GM23338 (cell line): Measurements from ENCODE around the gene GMPR. TPM values are rescaled to one million over a fixed set of nuclear protein-coding genes. Genes with fewer than 3 reads are reported as not detected.

Experiments
- ATAC-seq: fragments of 200-7000 bp; cut with Tn5 transposase; 3 replicates; pipeline ENCODE4 v1.9.1; 2020
- DNase-seq: peaks from one replicate; pipeline ENCODE4 v3.0.0-alpha.2; 2015; ENCODE audit warnings: low spot score
- H2AFZ ChIP-seq: fragments of 200-600 bp; sonication (generic); 2 replicates; pipeline ENCODE4 v1.8.0; 2016; ENCODE audit warnings: antibody characterized with exemption, mild to moderate bottlenecking, moderate library complexity
- H3F3A ChIP-seq: fragments of 200-600 bp; sonication (generic); replicated peaks from 2 replicates; pipeline ENCODE4 v1.8.0; 2017; ENCODE audit warnings: antibody characterized with exemption, mixed run types, low read depth
- H3K27ac ChIP-seq: fragments of 200-600 bp; sonication (generic); 2 replicates; pipeline ENCODE4 v1.6.1; 2016; ENCODE audit warnings: low read depth
- H3K27me3 ChIP-seq: fragments of 200-600 bp; sonication (generic); 2 replicates; pipeline ENCODE4 v1.8.0; 2016; ENCODE audit warnings: mild to moderate bottlenecking, mixed run types, moderate library complexity; ENCODE audit not compliant: insufficient read depth
- H3K36me3 ChIP-seq: fragments of 200-600 bp; sonication (generic); 2 replicates; pipeline ENCODE4 v1.8.0; 2016; ENCODE audit warnings: mild to moderate bottlenecking; ENCODE audit not compliant: insufficient read depth
- H3K4me1 ChIP-seq: fragments of 200-600 bp; sonication (generic); 2 replicates; pipeline ENCODE4 v1.8.0; 2016; ENCODE audit warnings: mild to moderate bottlenecking, moderate library complexity; ENCODE audit not compliant: insufficient read depth
- H3K4me2 ChIP-seq: fragments of 200-600 bp; sonication (generic); 2 replicates; pipeline ENCODE4 v1.7.1; 2017; ENCODE audit warnings: mixed run types
- H3K4me3 ChIP-seq: fragments of 200-600 bp; sonication (generic); 2 replicates; pipeline ENCODE4 v1.6.1; 2016; ENCODE audit warnings: mixed run types
- H3K79me2 ChIP-seq: fragments of 200-600 bp; sonication (generic); replicated peaks from 2 replicates; pipeline ENCODE4 v1.8.0; 2017; ENCODE audit warnings: mild to moderate bottlenecking; ENCODE audit not compliant: insufficient read depth
- H3K9me2 ChIP-seq: fragments of 200-600 bp; sonication (generic); 2 replicates; pipeline ENCODE4 v1.8.0; 2017; ENCODE audit not compliant: insufficient read depth
- H4K20me1 ChIP-seq: fragments of 200-600 bp; sonication (generic); replicated peaks from 2 replicates; pipeline ENCODE4 v1.8.0; 2017; ENCODE audit warnings: mild to moderate bottlenecking; ENCODE audit not compliant: insufficient read depth
- H3K27ac Mint-ChIP-seq: 2 replicates; pipeline ENCODE4 v1.8.0; 2020; ENCODE audit warnings: inconsistent platforms, mild to moderate bottlenecking, moderate library complexity, mixed read lengths
- H3K27me3 Mint-ChIP-seq: 3 replicates; pipeline ENCODE4 v1.8.0; 2022; ENCODE audit warnings: low read depth, mild to moderate bottlenecking, moderate library complexity, mixed read lengths, inconsistent platforms; ENCODE audit not compliant: insufficient read depth, poor library complexity
- H3K36me3 Mint-ChIP-seq: 3 replicates; pipeline ENCODE4 v1.8.0; 2021; ENCODE audit warnings: low read depth, mild to moderate bottlenecking, inconsistent platforms, moderate library complexity, mixed read lengths
- H3K4me1 Mint-ChIP-seq: 3 replicates; pipeline ENCODE4 v1.8.0; 2020; ENCODE audit warnings: mild to moderate bottlenecking, inconsistent platforms, mixed read lengths
- H3K4me3 Mint-ChIP-seq: 3 replicates; pipeline ENCODE4 v1.8.0; 2021; ENCODE audit warnings: moderate library complexity, mild to moderate bottlenecking, inconsistent platforms, mixed read lengths
- H3K9me3 Mint-ChIP-seq: 3 replicates; pipeline ENCODE4 v1.8.0; 2020; ENCODE audit warnings: moderate library complexity, mild to moderate bottlenecking, inconsistent platforms, mixed read lengths
- CREB1 ChIP-seq: fragments of 250-450 bp; sonication (Bioruptor Pico); IDR thresholded peaks from 2 replicates; pipeline ENCODE4 v1.5.0; 2020; ENCODE audit warnings: low read depth, mild to moderate bottlenecking, moderate library complexity
- EZH2 ChIP-seq: fragments of 200-600 bp; sonication (generic); IDR thresholded peaks from one replicate; pipeline ENCODE4 v1.8.0; 2017; ENCODE audit warnings: antibody characterized with exemption, mild to moderate bottlenecking, low read depth; ENCODE audit not compliant: unreplicated experiment
- JUNB ChIP-seq: IDR thresholded peaks from one replicate; pipeline ENCODE4 v1.6.1; 2016; ENCODE audit warnings: antibody characterized with exemption; ENCODE audit not compliant: unreplicated experiment
- NANOG ChIP-seq: IDR thresholded peaks from 2 replicates; pipeline ENCODE4 v1.6.1; 2016; ENCODE audit warnings: antibody characterized with exemption, borderline replicate concordance
- POLR2AphosphoS5 ChIP-seq: IDR thresholded peaks from 2 replicates; pipeline ENCODE4 v1.6.1; 2016; ENCODE audit warnings: antibody characterized with exemption, low read depth
- STAT1 ChIP-seq: IDR thresholded peaks from one replicate; pipeline ENCODE4 v1.6.1; 2016; ENCODE audit warnings: antibody characterized with exemption; ENCODE audit not compliant: unreplicated experiment
- ZNF114 ChIP-seq: fragments of 250-450 bp; sonication (Bioruptor Pico); IDR thresholded peaks from 2 replicates; pipeline ENCODE4 v1.5.0; 2020; ENCODE audit warnings: mild to moderate bottlenecking, moderate library complexity
- ZNF331 ChIP-seq: fragments of 250-450 bp; sonication (Bioruptor Pico); IDR thresholded peaks from 2 replicates; pipeline ENCODE4 v1.5.0; 2020; ENCODE audit warnings: low read depth, mild to moderate bottlenecking, moderate library complexity
- polyA plus RNA-seq: library from polyadenylated mRNA; unstranded; fragments of >200 nt; fragmentation: Nextera tagmentation; extraction: Ambion mirVana; gene quantifications from 2 replicates; pipeline ENCODE4 v1.2.1, GENCODE V29; 2016
- total RNA-seq: library from RNA; depleted of rRNA; stranded (reverse); fragments of >200 nt; shearing (Covaris generic); gene quantifications from 2 replicates; pipeline ENCODE4 v1.2.3, GENCODE V29; 2014
- TF ChIP-seq, protein P1 (sequence below), 2 experiments: fragments of 200-600 bp in 1 of 2; sonication (generic) in 1 of 2; conservative IDR thresholded peaks; 2 replicates each; pipeline versions ENCODE4 v1.5.1 to v1.6.1; 2016 to 2017; ENCODE audit warnings: antibody characterized with exemption in 2 of 2, low read depth in 2 of 2, mild to moderate bottlenecking in 2 of 2, moderate library complexity in 1 of 2
- TF ChIP-seq, protein P2 (sequence below): IDR thresholded peaks from 2 replicates; pipeline ENCODE4 v1.6.1; 2016; ENCODE audit warnings: antibody characterized with exemption
- TF ChIP-seq, protein P3 (sequence below): IDR thresholded peaks from one replicate; pipeline ENCODE4 v1.6.1; 2018; ENCODE audit warnings: antibody characterized with exemption; ENCODE audit not compliant: unreplicated experiment

GMPR gene
- total and polyA plus RNA-seq, 2 experiments from 2014 or later = 0.23 to 0.35 TPM

DNA sequence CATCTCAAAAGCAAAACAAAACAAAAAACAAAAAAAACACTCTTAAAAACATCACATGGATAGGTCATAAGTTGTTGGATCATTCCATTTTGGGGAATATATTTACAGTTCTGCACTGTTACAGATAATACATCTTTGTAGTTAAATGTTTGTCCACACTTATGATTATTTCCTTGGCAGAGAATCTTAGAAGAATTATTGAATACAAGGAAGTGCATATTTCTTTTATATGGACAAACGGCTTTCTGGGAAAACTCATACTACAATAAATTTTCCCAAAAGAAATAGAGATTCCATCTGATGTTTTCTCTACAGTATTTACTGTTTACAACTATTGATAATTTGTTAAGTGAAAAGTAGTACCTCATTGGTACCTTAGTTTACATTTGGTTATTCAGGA is 33.8 kb downstream of the GMPR start (continued):
- no peak for TF ChIP-seq CREB1 (CRISPR knock-in tag)

DNA sequence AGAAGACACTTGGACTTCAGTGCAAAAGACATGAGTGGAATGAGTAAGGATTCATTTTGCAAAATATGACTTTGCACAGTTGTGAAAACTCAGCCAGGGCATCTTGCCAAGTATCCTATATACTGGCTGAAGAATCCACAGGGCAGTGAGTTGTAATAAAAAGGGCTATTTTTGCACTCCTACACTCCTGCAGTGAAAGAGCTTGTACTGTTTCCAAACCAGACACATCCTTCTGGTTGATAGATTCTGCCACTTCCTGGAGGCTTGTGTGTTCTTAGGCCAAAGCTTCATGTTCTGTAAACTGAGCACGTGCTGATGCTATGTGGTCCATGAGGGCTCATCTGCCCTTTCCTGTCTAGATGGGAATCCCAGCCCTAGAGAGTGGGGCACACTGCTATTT is 34.9 kb downstream of the GMPR start:
- H3K27ac Mint-ChIP-seq = no peak overlapping the region
- Histone ChIP-seq H3K9me2 (0 out of 2 replicates have a peak, but pooled peaks cover 6% of the 10 kb centered on the region), H3K27me3 (no peaks in the 10 kb centered on the region), H3K4me1 (0 out of 2 replicates have a peak, but pooled peaks cover 6% of the 10 kb centered on the region), H2AFZ (no peak overlapping the region), H3K4me3 (no peak overlapping the region), H3K4me2 (no peak overlapping the region), H3K79me2 (no peaks in the 10 kb centered on the region), H3F3A (no peaks in the 10 kb centered on the region), H3K36me3 (no peaks in the 10 kb centered on the region), H4K20me1 (no peaks in the 10 kb centered on the region), H3K27ac (no peak overlapping the region)
- DNase-seq = no peak
- H3K36me3 Mint-ChIP-seq = no peaks in the 10 kb centered on the region
- no peak for ATAC-seq
- H3K9me3 Mint-ChIP-seq = no peaks in the 10 kb centered on the region
- H3K4me3 Mint-ChIP-seq = no peak overlapping the region
- peaks cover 5% of the 10 kb centered on the region for H3K27me3 Mint-ChIP-seq
- peaks cover 8% of the 10 kb centered on the region for H3K4me1 Mint-ChIP-seq
- TF ChIP-seq STAT1 (no peak), ZNF114 (CRISPR knock-in tag) (no peak)
- TF ChIP-seq, protein P1, sequence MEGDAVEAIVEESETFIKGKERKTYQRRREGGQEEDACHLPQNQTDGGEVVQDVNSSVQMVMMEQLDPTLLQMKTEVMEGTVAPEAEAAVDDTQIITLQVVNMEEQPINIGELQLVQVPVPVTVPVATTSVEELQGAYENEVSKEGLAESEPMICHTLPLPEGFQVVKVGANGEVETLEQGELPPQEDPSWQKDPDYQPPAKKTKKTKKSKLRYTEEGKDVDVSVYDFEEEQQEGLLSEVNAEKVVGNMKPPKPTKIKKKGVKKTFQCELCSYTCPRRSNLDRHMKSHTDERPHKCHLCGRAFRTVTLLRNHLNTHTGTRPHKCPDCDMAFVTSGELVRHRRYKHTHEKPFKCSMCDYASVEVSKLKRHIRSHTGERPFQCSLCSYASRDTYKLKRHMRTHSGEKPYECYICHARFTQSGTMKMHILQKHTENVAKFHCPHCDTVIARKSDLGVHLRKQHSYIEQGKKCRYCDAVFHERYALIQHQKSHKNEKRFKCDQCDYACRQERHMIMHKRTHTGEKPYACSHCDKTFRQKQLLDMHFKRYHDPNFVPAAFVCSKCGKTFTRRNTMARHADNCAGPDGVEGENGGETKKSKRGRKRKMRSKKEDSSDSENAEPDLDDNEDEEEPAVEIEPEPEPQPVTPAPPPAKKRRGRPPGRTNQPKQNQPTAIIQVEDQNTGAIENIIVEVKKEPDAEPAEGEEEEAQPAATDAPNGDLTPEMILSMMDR (conservative IDR thresholded peaks at IDR 0.05; ENCODE audit: low read depth in 2 of 2) = no peak
- TF ChIP-seq, protein P2, sequence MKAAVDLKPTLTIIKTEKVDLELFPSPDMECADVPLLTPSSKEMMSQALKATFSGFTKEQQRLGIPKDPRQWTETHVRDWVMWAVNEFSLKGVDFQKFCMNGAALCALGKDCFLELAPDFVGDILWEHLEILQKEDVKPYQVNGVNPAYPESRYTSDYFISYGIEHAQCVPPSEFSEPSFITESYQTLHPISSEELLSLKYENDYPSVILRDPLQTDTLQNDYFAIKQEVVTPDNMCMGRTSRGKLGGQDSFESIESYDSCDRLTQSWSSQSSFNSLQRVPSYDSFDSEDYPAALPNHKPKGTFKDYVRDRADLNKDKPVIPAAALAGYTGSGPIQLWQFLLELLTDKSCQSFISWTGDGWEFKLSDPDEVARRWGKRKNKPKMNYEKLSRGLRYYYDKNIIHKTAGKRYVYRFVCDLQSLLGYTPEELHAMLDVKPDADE = no peak

DNA sequence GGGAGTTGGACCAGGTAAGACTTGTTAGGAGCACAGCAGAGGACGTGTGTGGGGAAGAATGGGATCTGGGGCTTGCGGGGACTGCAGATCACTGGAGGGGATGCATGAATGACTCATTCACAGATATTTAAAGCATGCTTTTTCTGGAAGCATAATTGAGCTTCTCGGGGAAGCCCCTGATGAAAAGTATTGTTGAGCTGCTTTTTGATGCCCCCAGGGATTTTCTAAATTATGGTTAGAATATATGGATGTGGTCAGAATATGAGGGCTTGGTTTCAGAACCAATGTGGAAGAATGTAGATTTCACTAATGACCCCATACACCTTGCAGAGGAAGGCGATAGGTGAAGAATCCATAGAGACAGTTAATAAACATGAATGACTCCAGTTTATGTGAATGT is 36.1 kb downstream of the GMPR start:
- no peak for ATAC-seq
- H2AFZ ChIP-seq = no peak overlapping the region
- TF ChIP-seq ZNF114 (CRISPR knock-in tag) = no peak
- no peak for TF ChIP-seq POLR2AphosphoS5
- TF ChIP-seq, protein P1 (conservative IDR thresholded peaks at IDR 0.05; ENCODE audit: low read depth in 2 of 2) = no peak
- TF ChIP-seq JUNB = no peak
- TF ChIP-seq, protein P3, sequence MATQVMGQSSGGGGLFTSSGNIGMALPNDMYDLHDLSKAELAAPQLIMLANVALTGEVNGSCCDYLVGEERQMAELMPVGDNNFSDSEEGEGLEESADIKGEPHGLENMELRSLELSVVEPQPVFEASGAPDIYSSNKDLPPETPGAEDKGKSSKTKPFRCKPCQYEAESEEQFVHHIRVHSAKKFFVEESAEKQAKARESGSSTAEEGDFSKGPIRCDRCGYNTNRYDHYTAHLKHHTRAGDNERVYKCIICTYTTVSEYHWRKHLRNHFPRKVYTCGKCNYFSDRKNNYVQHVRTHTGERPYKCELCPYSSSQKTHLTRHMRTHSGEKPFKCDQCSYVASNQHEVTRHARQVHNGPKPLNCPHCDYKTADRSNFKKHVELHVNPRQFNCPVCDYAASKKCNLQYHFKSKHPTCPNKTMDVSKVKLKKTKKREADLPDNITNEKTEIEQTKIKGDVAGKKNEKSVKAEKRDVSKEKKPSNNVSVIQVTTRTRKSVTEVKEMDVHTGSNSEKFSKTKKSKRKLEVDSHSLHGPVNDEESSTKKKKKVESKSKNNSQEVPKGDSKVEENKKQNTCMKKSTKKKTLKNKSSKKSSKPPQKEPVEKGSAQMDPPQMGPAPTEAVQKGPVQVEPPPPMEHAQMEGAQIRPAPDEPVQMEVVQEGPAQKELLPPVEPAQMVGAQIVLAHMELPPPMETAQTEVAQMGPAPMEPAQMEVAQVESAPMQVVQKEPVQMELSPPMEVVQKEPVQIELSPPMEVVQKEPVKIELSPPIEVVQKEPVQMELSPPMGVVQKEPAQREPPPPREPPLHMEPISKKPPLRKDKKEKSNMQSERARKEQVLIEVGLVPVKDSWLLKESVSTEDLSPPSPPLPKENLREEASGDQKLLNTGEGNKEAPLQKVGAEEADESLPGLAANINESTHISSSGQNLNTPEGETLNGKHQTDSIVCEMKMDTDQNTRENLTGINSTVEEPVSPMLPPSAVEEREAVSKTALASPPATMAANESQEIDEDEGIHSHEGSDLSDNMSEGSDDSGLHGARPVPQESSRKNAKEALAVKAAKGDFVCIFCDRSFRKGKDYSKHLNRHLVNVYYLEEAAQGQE = no peak
- TF ChIP-seq NANOG = no peak
- TF ChIP-seq, protein P2 = no peak
- TF ChIP-seq EZH2 = no peak
- no peak for TF ChIP-seq ZNF331 (CRISPR knock-in tag)
- no peak for TF ChIP-seq STAT1

More for the DNA sequence above, 36.1 kb downstream of the GMPR start:
- Histone ChIP-seq H4K20me1 (no peaks in the 10 kb centered on the region), H3K4me2 (no peak overlapping the region), H3F3A (no peaks in the 10 kb centered on the region), H3K36me3 (no peaks in the 10 kb centered on the region), H3K27me3 (no peaks in the 10 kb centered on the region), H3K79me2 (no peaks in the 10 kb centered on the region), H3K9me2 (0 out of 2 replicates have a peak, but pooled peaks cover 6% of the 10 kb centered on the region), H3K4me1 (0 out of 2 replicates have a peak, but pooled peaks cover 6% of the 10 kb centered on the region), H3K27ac (no peak overlapping the region), H3K4me3 (no peak overlapping the region)
- H3K36me3 Mint-ChIP-seq = no peaks in the 10 kb centered on the region
- no peaks in the 10 kb centered on the region for H3K9me3 Mint-ChIP-seq
- peaks cover 9% of the 10 kb centered on the region for H3K27me3 Mint-ChIP-seq
- peaks cover 8% of the 10 kb centered on the region for H3K4me1 Mint-ChIP-seq
- no peak for DNase-seq
- no peak overlapping the region for H3K27ac Mint-ChIP-seq
- H3K4me3 Mint-ChIP-seq = no peak overlapping the region
